HepG2 (cell line): ENCODE measurements around the gene RNU6-1. TPM values are rescaled to one million over a fixed set of nuclear protein-coding genes. Genes with fewer than 3 reads are reported as not detected.

Source experiments
- ATAC-seq: fragments of 200-7000 bp; cut with Tn5 transposase; 3 replicates; pipeline ENCODE4 v1.9.1; 2020; ENCODE audit warnings: mild to moderate bottlenecking, moderate library complexity
- BruUV-seq: library from RNA; stranded (reverse); fragments of 400-500 nt; replicated peaks from 2 replicates; lab custom pipeline; 2021; lab: Mats Ljungman, UMichigan
- CTCF ChIA-PET: fragments of 300-600 bp; formaldehyde crosslinking; extraction: SDS; loops from one replicate; lab custom pipeline; 2021; ENCODE audit warnings: low total read pairs, inconsistent platforms, low intra/inter-chr PET ratio; lab: Yijun Ruan, JAX
- POLR2A ChIA-PET: fragments of 350-600 bp; sonication (Branson Sonifier 250); formaldehyde crosslinking; loops from one replicate; lab custom pipeline; 2020; ENCODE audit warnings: antibody characterized with exemption, inconsistent platforms; lab: Yijun Ruan, JAX
- DNase-seq: peaks from one replicate; pipeline ENCODE4 v3.0.0-alpha.2; 2015; ENCODE audit warnings: low spot score
- FAIRE-seq: peaks from 3 replicates; lab custom pipeline; 2011; peaks lifted over from hg19 to GRCh38; lab: Jason Lieb, UNC
- H2AFZ ChIP-seq: one replicate; pipeline ENCODE4 v1.6.1; 2011; ENCODE audit warnings: low read length, inconsistent platforms
- H3K27ac ChIP-seq: fragments of 300-600 bp; 3 replicates; pipeline ENCODE4 v1.8.0; 2011; ENCODE audit warnings: mixed run types, mild to moderate bottlenecking, mixed read lengths, low read length, inconsistent platforms; ENCODE audit not compliant: insufficient read depth; ENCODE audit errors: extremely low read length
- H3K27me3 ChIP-seq, 2 experiments: fragments of 200-600 bp in 1 of 2; 2 replicates in 1 of 2; 3 replicates in 1 of 2; pipeline versions ENCODE4 v1.6.0 to v1.8.0; 2011; ENCODE audit warnings: low read length in 2 of 2, mild to moderate bottlenecking in 2 of 2, moderate library complexity in 2 of 2, inconsistent platforms in 1 of 2; ENCODE audit not compliant: insufficient read depth in 2 of 2, control insufficient read depth in 1 of 2
- H3K36me3 ChIP-seq, 2 experiments: fragments of 200-600 bp in 1 of 2; replicated peaks in 1 of 2; 2 replicates in 1 of 2; 3 replicates in 1 of 2; pipeline versions ENCODE4 v1.5.1 to v1.8.0; 2011; ENCODE audit warnings: low read length in 2 of 2, inconsistent platforms in 1 of 2; ENCODE audit not compliant: insufficient read depth in 2 of 2, control insufficient read depth in 1 of 2
- H3K4me1 ChIP-seq: 2 replicates; pipeline ENCODE4 v1.5.1; 2012; ENCODE audit warnings: low read length, inconsistent platforms; ENCODE audit not compliant: insufficient read depth
- H3K4me2 ChIP-seq: 2 replicates; pipeline ENCODE4 v1.6.0; 2011; ENCODE audit warnings: low read depth, low read length, inconsistent platforms
- H3K4me3 ChIP-seq, 3 experiments: fragments of 200-600 bp in 1 of 3; sonication (generic), shearing (Covaris generic) in 1 of 3; replicated peaks in 1 of 3; 2 replicates each; pipeline ENCODE4 v1.5.1; 2011 to 2016; ENCODE audit warnings: low read length in 3 of 3, inconsistent platforms in 2 of 3, low read depth in 2 of 3, mild to moderate bottlenecking in 2 of 3, control low read depth in 1 of 3, mixed read lengths in 1 of 3; ENCODE audit not compliant: insufficient read depth in 1 of 3
- H3K79me2 ChIP-seq: one replicate; pipeline ENCODE4 v1.6.1; 2011; ENCODE audit warnings: low read length, inconsistent platforms; ENCODE audit not compliant: insufficient read depth
- H3K9ac ChIP-seq: 2 replicates; pipeline ENCODE4 v1.6.0; 2011; ENCODE audit warnings: mild to moderate bottlenecking, low read depth, low read length, inconsistent platforms; ENCODE audit not compliant: insufficient read depth
- H3K9me3 ChIP-seq: 2 replicates; pipeline ENCODE4 v1.5.1; 2012; ENCODE audit warnings: mild to moderate bottlenecking, low read length
- H4K20me1 ChIP-seq: 2 replicates; pipeline ENCODE4 v1.6.0; 2011; ENCODE audit warnings: inconsistent platforms, mild to moderate bottlenecking, low read length, moderate library complexity; ENCODE audit not compliant: insufficient read depth
- CBX5 ChIP-seq: sonication (generic); formaldehyde crosslinking; IDR thresholded peaks from 2 replicates; pipeline ENCODE4 v1.4.0; 2020; ENCODE audit warnings: missing genetic modification reagents, borderline replicate concordance
- DDIT3 ChIP-seq: sonication (generic); formaldehyde crosslinking; IDR thresholded peaks from 2 replicates; pipeline ENCODE4 v1.4.0; 2020; ENCODE audit warnings: mild to moderate bottlenecking, missing genetic modification reagents
- FOSL1 ChIP-seq: sonication (generic); formaldehyde crosslinking; IDR thresholded peaks from 2 replicates; pipeline ENCODE4 v1.9.0; 2021; ENCODE audit warnings: missing genetic modification reagents, borderline replicate concordance
- FOXP4 ChIP-seq: sonication (generic); formaldehyde crosslinking; IDR thresholded peaks from 2 replicates; pipeline ENCODE4 v1.4.0; 2020; ENCODE audit warnings: missing genetic modification reagents
- GABPA ChIP-seq, 2 experiments: IDR thresholded peaks; 2 replicates each; pipeline ENCODE4 v1.6.1; 2011 to 2016; ENCODE audit warnings: low read depth in 2 of 2, low read length in 1 of 2, missing biosample characterization in 1 of 2, missing genetic modification characterization in 1 of 2
- KDM1A ChIP-seq: IDR thresholded peaks from 2 replicates; pipeline ENCODE4 v1.6.1; 2016; ENCODE audit warnings: missing compliant biosample characterization
- ONECUT2 ChIP-seq: sonication (generic); formaldehyde crosslinking; IDR thresholded peaks from 2 replicates; pipeline ENCODE4 v1.4.0; 2020; ENCODE audit warnings: missing genetic modification reagents
- RFX1 ChIP-seq: fragments of 450-650 bp; IDR thresholded peaks from 2 replicates; pipeline ENCODE4 v1.6.1; 2017
- SATB2 ChIP-seq: sonication (generic); formaldehyde crosslinking; IDR thresholded peaks from 2 replicates; pipeline ENCODE4 v1.5.0; 2020; ENCODE audit warnings: missing genetic modification reagents
- THAP9 ChIP-seq: sonication (generic); formaldehyde crosslinking; IDR thresholded peaks from 2 replicates; pipeline ENCODE4; 2020; ENCODE audit warnings: missing genetic modification reagents, mild to moderate bottlenecking, borderline replicate concordance
- TRIM24 ChIP-seq: sonication (generic); formaldehyde crosslinking; IDR thresholded peaks from 2 replicates; pipeline ENCODE4 v1.8.0; 2022; ENCODE audit warnings: mild to moderate bottlenecking, missing genetic modification reagents
- ZBTB4 ChIP-seq: sonication (generic); formaldehyde crosslinking; IDR thresholded peaks from 2 replicates; pipeline ENCODE4 v1.4.0; 2020; ENCODE audit warnings: missing genetic modification reagents, mild to moderate bottlenecking, borderline replicate concordance
- ZBTB7B ChIP-seq: sonication (generic); formaldehyde crosslinking; IDR thresholded peaks from 2 replicates; pipeline ENCODE4 v1.4.0; 2020; ENCODE audit warnings: missing genetic modification reagents
- ZNF282 ChIP-seq: fragments of 450-650 bp; IDR thresholded peaks from 2 replicates; pipeline ENCODE4 v1.6.1; 2018; ENCODE audit not compliant: partially characterized antibody
- ZNF597 ChIP-seq: sonication (generic); formaldehyde crosslinking; IDR thresholded peaks from 2 replicates; pipeline ENCODE4 v1.5.0; 2020; ENCODE audit warnings: missing genetic modification reagents
- ZNF839 ChIP-seq: sonication (generic); formaldehyde crosslinking; IDR thresholded peaks from 2 replicates; pipeline ENCODE4 v1.4.0; 2020; ENCODE audit warnings: missing genetic modification reagents, mild to moderate bottlenecking, borderline replicate concordance
- WGBS: methylation state at CpG from one replicate; pipeline ENCODE4 v1.1.6; 2017; ENCODE audit warnings: low lambda C conversion rate; 5-methylcytosine and 5-hydroxymethylcytosine counted together
- in situ Hi-C: cut with HindIII; loops from 2 replicates; pipeline ENCODE4 v1.10.0; 2017; ENCODE audit warnings: low pct_unique_long_range_greater_than_20kb; ENCODE audit not compliant: extremely low pct_ligation_motif_present
- intact Hi-C: fragments of 100-400 bp; cut with micrococcal nuclease; formaldehyde crosslinking; loops from one replicate; pipeline ENCODE4 v1.10.0; 2022; ENCODE audit not compliant: unreplicated experiment
- polyA plus RNA-seq, 8 experiments: library from polyadenylated mRNA; depleted of rRNA in 3 of 8; stranded (reverse) in 7 of 8; unstranded in 1 of 8; fragments of >200 nt; fragmentation: Illumina TruSeq in 4 of 8; extraction: Trizol in 4 of 8; gene quantifications; 2 replicates each; pipeline versions ENCODE4 v1.2.1 to v1.2.3, GENCODE V29; 2011 to 2016; ENCODE audit warnings: low read depth in 4 of 8, missing spikeins in 1 of 8, mixed read lengths in 1 of 8; ENCODE audit not compliant: insufficient read depth in 1 of 8
- total RNA-seq, 5 experiments: library from RNA; depleted of rRNA; stranded (reverse); fragments of >200 nt; fragmentation: Illumina TruSeq; extraction: Trizol; gene quantifications; 2 replicates each; pipeline ENCODE4 v1.2.3, GENCODE V29; 2016; ENCODE audit warnings: low read depth in 1 of 5

RNU6-1 gene
- total and polyA plus RNA-seq, 2 of the 13 experiments (the other 11 are each of a cell fraction or from before 2014, with no cell fraction given), result under 0.01 TPM; not detected in 1

- Histone ChIP-seq H4K20me1 (no peaks in the 10 kb centered on the region), H2AFZ (no peak overlapping the region), H3K4me1 (peaks cover 44% of the 10 kb centered on the region), H3K27ac (no peak overlapping the region), H3K27me3 (no peaks in the 10 kb centered on the region), H3K36me3 (no peaks in the 10 kb centered on the region), H3K4me2 (no peak overlapping the region), H3K9ac (no peak overlapping the region), H3K9me3 (no peaks in the 10 kb centered on the region), H3K4me3 (no peak overlapping the region), H3K79me2 (no peaks in the 10 kb centered on the region)
- TF ChIP-seq ZNF282 (no peak), DDIT3 (no peak), ZBTB7B (no peak), ZNF597 (CRISPR knock-in tag) (no peak), FOSL1 (CRISPR knock-in tag) (no peak), TRIM24 (CRISPR knock-in tag) (no peak), ZBTB4 (CRISPR knock-in tag) (no peak), FOXP4 (CRISPR knock-in tag) (no peak), ZNF839 (no peak), CBX5 (no peak), RFX1 (no peak), SATB2 (CRISPR knock-in tag) (no peak), GABPA (IDR thresholded peaks at IDR 0.05; ENCODE audit: low read depth, low read length) (no peak), GABPA (CRISPR knock-in tag; IDR thresholded peaks at IDR 0.05; ENCODE audit: low read depth) (no peak), ONECUT2 (CRISPR knock-in tag) (no peak), KDM1A (CRISPR knock-in tag) (no peak), THAP9 (CRISPR knock-in tag) (no peak)
- 90% methylated on average over 3 of the region's 3 CpGs for WGBS
- DNase-seq, result no peak
- CTCF ChIA-PET, result no interaction called here
- FAIRE-seq, result no peak
- in situ Hi-C loops (loop anchor here (5.0 kb wide), 2 partner anchors 85 to 190 kb away; partner anchors contain the start of gene PIAS1), intact Hi-C loops (no loop called here)
- POLR2A ChIA-PET, result interaction anchor here (1.7 kb wide), 1 partner anchor 21 kb away, joined by 4 read pairs; no protein-coding TSS in a partner anchor
- no peak for ATAC-seq
- BruUV-seq, result no TSS peak
Observed at GRCh38 chr15:67861983-67862382, 22.1 kb upstream of the RNU6-1 start.
